HFFc6 (cell line): ENCODE measurements around the gene ZNF322. TPM values are rescaled to one million over a fixed set of nuclear protein-coding genes. Genes with fewer than 3 reads are reported as not detected.

ENCODE experiments used
- DNase-seq: peaks from one replicate; pipeline ENCODE4 v3.0.0-alpha.2; 2018
- H3K27ac Mint-ChIP-seq: 2 replicates; pipeline ENCODE4 v1.8.0; 2020; ENCODE audit warnings: mild to moderate bottlenecking, mixed read lengths
- H3K27me3 Mint-ChIP-seq: 2 replicates; pipeline ENCODE4 v1.8.0; 2021; ENCODE audit warnings: mild to moderate bottlenecking, moderate library complexity, mixed read lengths; ENCODE audit not compliant: insufficient read depth
- H3K36me3 Mint-ChIP-seq: 2 replicates; pipeline ENCODE4 v1.8.0; 2021; ENCODE audit warnings: low read depth, mixed read lengths
- H3K4me1 Mint-ChIP-seq: 2 replicates; pipeline ENCODE4 v1.8.0; 2020; ENCODE audit warnings: low read depth, mixed read lengths
- H3K4me3 Mint-ChIP-seq: 2 replicates; pipeline ENCODE4 v1.8.0; 2020; ENCODE audit warnings: mild to moderate bottlenecking, moderate library complexity, mixed read lengths
- H3K9me3 Mint-ChIP-seq: 2 replicates; pipeline ENCODE4 v1.8.0; 2020; ENCODE audit warnings: mild to moderate bottlenecking, mixed read lengths
- total RNA-seq, 6 experiments: library from RNA; stranded (reverse); fragmentation: NEBNext Ultra II Directional; extraction: Animal tissue kit (Norgen Biotek cat#: 25700); gene quantifications; 2 replicates in 1 of 6; 3 replicates in 5 of 6; pipeline ENCODE4 v1.2.3, GENCODE V29; 2021
- TF ChIP-seq, protein P1 (sequence below): fragments of 200-600 bp; sonication (generic); IDR thresholded peaks from 2 replicates; pipeline ENCODE4 v1.5.0; 2021; ENCODE audit warnings: antibody characterized with exemption, mild to moderate bottlenecking

The ZNF322 gene
- total RNA-seq, 6 experiments from 2014 or later, result 15.1 to 17.7 (median 16.3) TPM

DNA sequence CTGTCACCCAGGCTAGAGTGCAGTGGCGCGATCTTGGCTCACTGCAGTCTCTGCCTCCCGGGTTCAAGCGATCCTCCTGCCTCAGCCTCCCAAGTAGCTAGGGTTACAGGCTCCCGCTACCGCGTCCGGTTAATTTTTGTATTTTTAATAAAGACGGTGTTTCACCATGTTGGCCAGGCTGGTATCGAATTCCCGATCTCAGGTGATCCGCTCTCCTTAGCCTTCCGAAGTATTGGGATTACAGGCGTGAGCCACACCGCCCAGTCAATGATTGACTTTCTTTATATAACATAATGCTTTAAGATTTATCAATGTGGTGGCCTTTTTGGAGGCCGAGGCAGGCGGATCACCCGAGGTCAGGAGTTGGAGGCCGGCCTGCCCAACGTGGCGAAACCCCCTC, 70.6 kb downstream of the ZNF322 start:
- H3K27me3 Mint-ChIP-seq, result peaks cover 6% of the 10 kb centered on the region
- no peak overlapping the region for H3K4me3 Mint-ChIP-seq
- DNase-seq, result no peak
- H3K4me1 Mint-ChIP-seq, result no peaks in the 10 kb centered on the region
- H3K27ac Mint-ChIP-seq, result no peak overlapping the region
- no peaks in the 10 kb centered on the region for H3K36me3 Mint-ChIP-seq
- TF ChIP-seq, protein P1, sequence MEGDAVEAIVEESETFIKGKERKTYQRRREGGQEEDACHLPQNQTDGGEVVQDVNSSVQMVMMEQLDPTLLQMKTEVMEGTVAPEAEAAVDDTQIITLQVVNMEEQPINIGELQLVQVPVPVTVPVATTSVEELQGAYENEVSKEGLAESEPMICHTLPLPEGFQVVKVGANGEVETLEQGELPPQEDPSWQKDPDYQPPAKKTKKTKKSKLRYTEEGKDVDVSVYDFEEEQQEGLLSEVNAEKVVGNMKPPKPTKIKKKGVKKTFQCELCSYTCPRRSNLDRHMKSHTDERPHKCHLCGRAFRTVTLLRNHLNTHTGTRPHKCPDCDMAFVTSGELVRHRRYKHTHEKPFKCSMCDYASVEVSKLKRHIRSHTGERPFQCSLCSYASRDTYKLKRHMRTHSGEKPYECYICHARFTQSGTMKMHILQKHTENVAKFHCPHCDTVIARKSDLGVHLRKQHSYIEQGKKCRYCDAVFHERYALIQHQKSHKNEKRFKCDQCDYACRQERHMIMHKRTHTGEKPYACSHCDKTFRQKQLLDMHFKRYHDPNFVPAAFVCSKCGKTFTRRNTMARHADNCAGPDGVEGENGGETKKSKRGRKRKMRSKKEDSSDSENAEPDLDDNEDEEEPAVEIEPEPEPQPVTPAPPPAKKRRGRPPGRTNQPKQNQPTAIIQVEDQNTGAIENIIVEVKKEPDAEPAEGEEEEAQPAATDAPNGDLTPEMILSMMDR, result no peak
- H3K9me3 Mint-ChIP-seq, result no peaks in the 10 kb centered on the region

Other genes starting within 250 kb of the ZNF322 start
- gene BTN3A3, start 219.2 kb downstream of the ZNF322 start, total RNA-seq, result 1 to 10 TPM; 4.6 to 9.9 (median 8.4) TPM
- gene BTN2A1, start 201.8 kb downstream of the ZNF322 start, total RNA-seq, result 10 to 100 TPM; 29.2 to 35.4 (median 33.0) TPM
- gene BTN1A1, start 159.4 kb downstream of the ZNF322 start, total RNA-seq, result not detected
- gene HMGN4, start 121.4 kb downstream of the ZNF322 start, total RNA-seq, result 10 to 100 TPM; 42.6 to 55.7 (median 51.8) TPM
- gene ABT1, start 62.8 kb downstream of the ZNF322 start, total RNA-seq, result 10 to 100 TPM; 14.2 to 17.2 (median 15.5) TPM